DOHH2 (cell line): ENCODE data around the gene RASGRP3.

Source experiments
- CTCF ChIP-seq: fragments of 200-600 bp; sonication (generic); IDR thresholded peaks from one replicate; pipeline ENCODE4 v1.5.1; 2014; ENCODE audit warnings: antibody characterized with exemption, mild to moderate bottlenecking, low read depth, low read length; ENCODE audit not compliant: poor library complexity, severe bottlenecking
- EZH2phosphoT487 ChIP-seq: fragments of 200-600 bp; sonication (generic); IDR thresholded peaks from 2 replicates; pipeline ENCODE4 v1.6.1; 2017; ENCODE audit warnings: borderline replicate concordance, mild to moderate bottlenecking, antibody characterized with exemption, low read length, moderate library complexity, mixed read lengths

- TF ChIP-seq CTCF (no peak), EZH2phosphoT487 (no peak)
These were observed 28.1 kb upstream of the RASGRP3 start for GRCh38 chr2:33448220-33448899.
